ENCODE results near the gene CTDP1.

Gene CTDP1

GRCh38 chr18:79799619-79800370, 120.2 kb downstream of the CTDP1 start:
- no peak for DNase-seq (ENCODE audit: low spot score)
- TF ChIP-seq CTCF (IDR thresholded peaks at IDR 0.05; ENCODE audit: extremely low read depth, insufficient read depth, missing control alignments), result no peak
- in situ Hi-C loops (cut with MboI; ENCODE audit: low pct_unique_long_range_greater_than_20kb, low sequenced_read_pairs, unreplicated experiment), result no loop called here

- in situ Hi-C loops (cut with MboI; ENCODE audit: low pct_unique_long_range_greater_than_20kb, low sequenced_read_pairs, unreplicated experiment), result no loop called here
- no peak for DNase-seq (ENCODE audit: low spot score)
- no peak for TF ChIP-seq CTCF (IDR thresholded peaks at IDR 0.05; ENCODE audit: extremely low read depth, insufficient read depth, missing control alignments)
Measured at GRCh38 chr18:79800371-79801180, 121.0 kb downstream of the CTDP1 start.

DNA sequence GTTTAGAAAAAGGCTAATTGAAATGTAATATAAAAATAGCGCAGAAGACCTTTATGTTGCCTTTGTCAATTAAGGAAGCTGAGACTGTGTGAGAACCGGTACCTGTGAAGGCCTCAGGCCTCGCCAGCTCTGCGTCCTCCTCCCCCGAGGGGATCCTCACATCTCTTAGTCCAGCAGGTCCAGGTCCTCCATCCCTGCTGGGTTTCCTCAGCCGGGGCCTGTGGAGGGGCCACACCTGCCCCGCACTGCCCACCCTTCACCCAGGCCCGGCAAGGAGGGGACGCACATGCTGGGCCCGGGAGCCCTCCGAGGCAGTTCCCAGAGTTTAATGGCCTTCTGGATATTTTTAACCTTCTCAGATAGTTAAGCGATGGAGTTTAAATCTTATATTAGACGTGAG, 121.6 kb downstream of the CTDP1 start:
- TF ChIP-seq CTCF (IDR thresholded peaks at IDR 0.05; ENCODE audit: extremely low read depth, insufficient read depth, missing control alignments), result no peak
- in situ Hi-C loops (cut with MboI; ENCODE audit: low pct_unique_long_range_greater_than_20kb, low sequenced_read_pairs, unreplicated experiment), result no loop called here
- DNase-seq (ENCODE audit: low spot score), result no peak

DNA sequence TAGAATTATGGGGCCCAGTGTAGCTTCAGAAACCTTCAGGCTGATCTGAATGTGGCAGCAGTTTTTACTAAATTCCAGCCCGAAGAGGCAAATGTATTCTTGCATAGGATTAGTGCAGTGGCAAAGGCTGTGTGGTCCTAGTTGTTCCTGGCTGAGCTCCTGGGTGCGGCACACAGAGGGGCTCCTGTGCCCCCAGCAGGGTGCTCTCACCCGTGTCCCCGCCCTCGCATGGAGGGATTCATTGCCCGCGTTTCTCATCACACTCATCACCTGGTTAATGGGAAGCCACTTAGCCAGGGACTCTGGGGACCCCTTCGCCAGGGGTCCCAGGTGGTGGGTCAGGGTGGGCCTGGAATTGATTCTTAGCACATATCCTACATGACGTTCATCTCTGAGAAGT, 122.0 kb downstream of the CTDP1 start:
- TF ChIP-seq CTCF (IDR thresholded peaks at IDR 0.05; ENCODE audit: extremely low read depth, insufficient read depth, missing control alignments), result no peak
- no peak for DNase-seq (ENCODE audit: low spot score)
- in situ Hi-C loops (cut with MboI; ENCODE audit: low pct_unique_long_range_greater_than_20kb, low sequenced_read_pairs, unreplicated experiment), result no loop called here

DNA sequence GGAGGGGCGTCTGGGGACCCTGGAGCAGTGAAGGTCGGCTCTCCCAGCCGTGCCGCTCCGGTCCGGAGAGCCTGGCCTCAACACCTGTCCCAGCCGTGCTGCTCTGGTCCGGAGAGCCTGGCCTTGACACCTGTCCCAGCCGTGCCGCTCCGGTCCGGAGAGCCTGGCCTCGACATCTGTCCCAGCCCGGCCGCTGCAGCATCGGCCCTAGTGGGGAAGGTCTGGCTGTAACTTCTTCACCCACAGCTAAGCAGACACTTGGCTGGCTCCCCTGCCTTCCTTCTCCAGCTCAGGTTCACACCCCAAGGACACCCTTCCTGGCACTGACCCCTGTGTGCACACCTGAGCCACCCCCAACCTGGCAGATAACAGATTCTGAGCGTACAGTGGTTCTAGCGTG, 122.7 kb downstream of the CTDP1 start:
- no peak for TF ChIP-seq CTCF (IDR thresholded peaks at IDR 0.05; ENCODE audit: extremely low read depth, insufficient read depth, missing control alignments)
- no peak for DNase-seq (ENCODE audit: low spot score)
- in situ Hi-C loops (cut with MboI; ENCODE audit: low pct_unique_long_range_greater_than_20kb, low sequenced_read_pairs, unreplicated experiment), result no loop called here

- in situ Hi-C loops (cut with MboI; ENCODE audit: low pct_unique_long_range_greater_than_20kb, low sequenced_read_pairs, unreplicated experiment), result no loop called here
- DNase-seq (ENCODE audit: low spot score), result no peak
- no peak for TF ChIP-seq CTCF (IDR thresholded peaks at IDR 0.05; ENCODE audit: extremely low read depth, insufficient read depth, missing control alignments)
Measured at GRCh38 chr18:79803611-79804051, 124.0 kb downstream of the CTDP1 start.

Data from GM13977 (cell line).